GM18508 (cell line): ENCODE results near the gene SECISBP2.
"Not testable (repeated sequence)": the region's sequence is repeated elsewhere in the genome, so short reads cannot be mapped to it uniquely, and the experiment has no call there.

Source experiments
- ATAC-seq: cut with Tn5 transposase; IDR thresholded peaks from one replicate; pipeline ENCODE4 v1.9.1; 2021; ENCODE audit warnings: moderate number of reproducible peaks; ENCODE audit not compliant: insufficient read depth, unreplicated experiment

SECISBP2 gene

DNA sequence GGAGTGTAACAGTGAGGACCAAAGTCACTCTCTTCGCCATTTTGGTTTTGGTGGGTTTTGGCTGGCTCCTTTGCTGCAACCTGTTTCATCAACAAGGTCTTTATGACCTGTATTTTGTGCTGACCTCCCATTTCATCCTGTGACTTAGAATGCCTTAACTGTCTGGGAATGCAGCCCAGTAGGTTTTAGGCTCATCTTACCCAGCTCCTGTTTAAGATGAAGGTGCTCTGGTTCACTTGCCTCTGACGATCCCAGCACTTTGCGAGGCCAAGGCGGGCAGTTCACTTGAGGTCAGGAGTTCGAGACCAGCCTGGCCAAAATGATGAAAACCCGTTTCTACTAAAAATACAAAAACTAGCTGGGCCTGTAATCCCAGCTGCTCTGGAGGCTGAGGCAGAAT is 9.1 kb upstream of the SECISBP2 start:
- no peak for ATAC-seq

DNA sequence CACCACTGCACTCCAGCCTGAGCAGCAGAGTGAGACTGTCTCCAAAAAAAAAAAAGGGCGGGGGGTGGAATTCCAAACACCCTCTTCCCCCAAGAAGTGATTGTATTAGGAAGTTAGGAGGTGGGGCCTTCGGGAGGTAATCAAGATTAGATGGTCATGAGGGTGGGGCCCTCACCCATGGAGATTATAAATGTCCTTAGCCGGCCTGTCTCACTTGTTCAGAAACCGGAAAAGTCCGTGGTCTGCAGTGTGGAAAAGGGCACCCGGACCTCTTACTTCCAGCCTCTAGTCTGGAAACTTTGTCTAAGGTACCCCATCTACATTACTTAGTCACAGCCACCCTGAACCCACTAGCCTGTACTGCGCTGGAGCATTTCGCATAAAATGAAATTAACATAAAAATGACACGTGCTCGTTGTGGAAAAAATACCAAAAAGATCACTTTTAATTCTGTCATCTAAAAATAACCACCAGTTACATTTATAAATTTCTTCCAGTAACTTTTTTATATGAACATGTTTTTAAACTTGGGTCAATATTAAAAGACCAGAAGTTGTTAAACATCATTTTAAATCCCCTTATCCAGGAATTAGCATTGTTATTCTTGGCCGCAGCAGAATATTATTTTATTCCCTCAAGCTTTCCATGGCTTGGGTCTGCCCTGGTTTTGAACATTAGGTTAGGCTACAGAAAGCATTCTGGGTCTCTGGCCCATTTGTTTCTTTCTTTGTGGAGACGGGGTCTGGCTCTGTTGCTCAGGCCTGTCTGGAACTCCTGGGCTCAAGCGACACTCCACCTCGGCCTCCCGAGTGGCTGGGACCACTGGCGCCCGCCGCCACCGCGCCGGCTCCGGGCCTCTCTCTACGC is 8.5 kb upstream of the SECISBP2 start:
- no peak for ATAC-seq

DNA sequence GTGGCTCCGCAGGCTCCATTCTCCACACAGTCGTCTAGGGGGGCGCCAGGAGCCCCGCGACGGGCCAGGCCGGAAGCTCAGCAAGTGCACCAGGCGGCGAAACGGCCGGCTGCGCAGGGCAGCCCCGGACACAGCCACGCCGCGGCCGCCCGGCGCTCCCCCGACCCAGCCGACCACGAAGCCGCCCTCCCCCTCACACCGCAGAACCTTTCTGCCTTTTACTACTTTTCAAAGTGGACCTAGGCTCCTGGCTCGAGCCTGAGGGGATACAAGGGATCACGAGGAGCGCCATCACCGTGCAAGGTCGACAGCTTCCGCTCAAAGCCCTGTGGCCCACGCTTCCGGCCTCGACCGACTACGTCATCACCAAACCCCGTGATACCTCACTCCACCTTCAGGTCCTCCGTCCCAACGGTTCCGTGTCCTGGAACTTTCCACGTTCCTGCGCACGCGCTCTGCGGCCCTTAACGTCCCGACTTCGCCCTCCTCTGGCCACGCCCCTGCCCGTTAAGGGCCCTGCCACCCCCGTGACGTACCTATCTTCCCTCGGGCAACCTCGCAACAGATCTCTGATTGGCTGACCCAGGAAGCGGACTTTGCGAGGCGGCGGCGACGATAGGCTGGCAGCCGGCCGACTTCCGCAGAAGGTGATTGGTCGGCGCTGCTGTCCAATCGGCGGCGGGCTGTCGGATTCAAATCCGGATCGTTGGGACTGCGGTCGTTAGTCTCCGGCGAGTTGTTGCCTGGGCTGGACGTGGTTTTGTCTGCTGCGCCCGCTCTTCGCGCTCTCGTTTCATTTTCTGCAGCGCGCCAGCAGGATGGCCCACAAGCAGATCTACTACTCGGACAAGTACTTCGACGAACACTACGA is 7.6 kb upstream of the SECISBP2 start, which contains the start of gene CKS2:
CKS2 (plus strand) TSS at position 721 of the 871 bp plus-strand sequence; CDS start at position 819, 98 bp downstream.
- ATAC-seq, result peak; percentile 84

DNA sequence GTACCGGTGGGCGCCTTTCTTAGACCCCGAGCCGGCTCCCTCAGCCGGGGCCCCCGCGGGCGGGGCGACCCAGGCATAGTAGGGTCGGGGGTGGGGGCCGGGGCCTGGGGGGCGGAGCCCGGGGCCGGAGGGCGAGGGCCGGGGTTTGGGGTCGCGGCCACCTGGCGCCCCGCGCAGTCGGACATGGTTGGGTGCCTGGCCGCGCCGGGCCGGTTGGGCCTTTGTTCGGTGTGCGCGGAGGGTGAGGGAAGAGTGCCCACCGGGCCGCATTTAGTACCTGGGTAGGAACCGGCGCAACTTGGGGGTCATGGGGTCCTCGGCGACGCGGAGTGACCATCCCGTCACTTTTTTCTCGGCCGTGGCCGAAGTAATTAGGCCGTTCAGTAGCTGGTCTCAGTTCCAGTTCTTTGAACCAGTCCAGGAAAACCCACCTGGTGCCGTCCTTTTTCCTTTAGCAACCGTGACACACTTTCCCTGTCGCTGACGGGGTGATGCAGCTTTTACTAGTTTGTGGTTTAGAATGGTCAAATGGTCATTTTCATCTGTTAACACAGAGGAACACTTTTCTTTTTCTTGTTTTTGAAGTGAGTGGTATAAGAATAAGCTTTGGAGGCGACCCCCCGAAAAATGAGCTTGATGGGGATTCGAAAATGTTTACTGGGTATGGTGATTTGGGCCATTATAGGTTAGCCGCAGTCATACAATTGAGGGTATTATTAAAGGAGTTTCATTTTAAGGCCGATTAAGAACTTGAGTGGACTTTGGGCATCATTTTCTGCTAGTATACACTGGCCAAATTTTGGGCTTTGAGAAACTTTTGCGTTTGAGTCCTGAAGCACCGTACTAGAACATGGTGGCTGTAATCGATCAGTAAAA is 6.7 kb upstream of the SECISBP2 start:
- no peak for ATAC-seq

DNA sequence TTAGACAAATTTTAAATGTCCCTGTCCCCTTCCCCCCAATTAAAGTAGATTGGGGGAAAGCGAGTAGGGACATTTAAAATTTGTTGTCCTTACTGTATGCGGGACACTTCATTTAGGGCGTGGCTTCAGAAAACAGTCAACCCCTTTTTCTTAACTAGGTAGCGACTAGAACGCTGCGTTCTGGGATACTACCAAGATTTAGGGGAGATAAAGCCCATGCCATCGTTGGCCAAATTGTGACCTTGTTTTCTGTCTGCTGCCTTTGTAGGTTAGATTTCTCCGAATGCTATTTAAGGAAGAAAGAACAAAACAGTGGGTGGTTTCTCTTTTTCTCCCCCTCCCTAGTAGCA is 6.1 kb upstream of the SECISBP2 start:
- ATAC-seq, result no peak

DNA sequence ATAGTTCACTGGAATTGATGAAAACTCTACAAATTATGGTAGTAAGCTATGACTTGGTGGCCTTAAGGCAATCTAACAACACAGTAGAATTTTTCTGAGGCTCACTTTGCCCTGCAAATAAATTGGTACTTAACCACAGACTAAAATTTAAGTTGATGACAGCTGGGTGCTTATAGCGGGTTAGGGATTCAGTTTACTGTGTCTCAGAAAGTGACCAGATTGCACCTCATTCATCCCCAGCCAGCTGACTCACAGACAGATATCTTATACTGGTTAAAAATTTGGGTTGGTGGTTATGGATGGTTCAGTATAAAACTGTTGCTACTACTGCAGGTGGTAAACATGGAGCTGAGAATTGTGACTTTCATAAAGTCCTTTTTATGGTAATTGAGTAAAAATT is 4.5 kb upstream of the SECISBP2 start:
- no peak for ATAC-seq

DNA sequence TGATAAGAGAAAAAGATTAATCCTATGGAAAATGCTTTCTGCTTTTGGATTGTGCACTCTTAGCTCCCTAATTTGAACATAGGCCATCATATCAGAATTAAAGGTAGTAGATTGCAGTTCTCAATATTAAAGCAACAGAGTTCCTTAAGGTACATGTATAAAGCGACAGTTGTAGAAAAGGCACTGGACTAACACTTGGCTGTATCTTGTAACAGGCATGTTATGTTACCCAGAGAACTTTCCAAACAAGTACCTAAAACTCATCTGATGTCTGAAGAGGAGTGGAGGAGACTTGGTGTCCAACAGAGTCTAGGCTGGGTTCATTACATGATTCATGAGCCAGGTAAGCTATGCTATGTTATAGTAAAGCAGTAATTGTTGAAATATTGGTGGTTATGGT is 3.3 kb upstream of the SECISBP2 start:
- ATAC-seq, result no peak

DNA sequence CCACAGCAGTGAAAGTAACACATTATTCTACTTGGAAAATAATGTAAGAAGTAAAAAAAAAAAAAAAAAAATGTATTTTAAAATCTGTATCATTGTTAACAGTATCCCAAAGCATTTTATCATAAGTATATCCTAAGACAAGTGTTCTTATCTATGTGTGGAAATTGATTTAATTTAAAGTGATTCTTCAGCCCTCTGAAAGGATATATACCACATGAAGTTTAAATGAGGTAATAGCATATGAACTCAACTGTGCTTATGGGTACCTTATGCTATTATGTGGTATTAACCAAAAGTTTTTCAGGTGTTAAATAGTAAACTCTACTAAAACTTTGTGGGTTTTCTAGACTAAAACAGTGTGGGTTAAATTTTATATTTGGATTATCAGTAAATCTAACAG is 2.8 kb upstream of the SECISBP2 start:
- no peak for ATAC-seq

DNA sequence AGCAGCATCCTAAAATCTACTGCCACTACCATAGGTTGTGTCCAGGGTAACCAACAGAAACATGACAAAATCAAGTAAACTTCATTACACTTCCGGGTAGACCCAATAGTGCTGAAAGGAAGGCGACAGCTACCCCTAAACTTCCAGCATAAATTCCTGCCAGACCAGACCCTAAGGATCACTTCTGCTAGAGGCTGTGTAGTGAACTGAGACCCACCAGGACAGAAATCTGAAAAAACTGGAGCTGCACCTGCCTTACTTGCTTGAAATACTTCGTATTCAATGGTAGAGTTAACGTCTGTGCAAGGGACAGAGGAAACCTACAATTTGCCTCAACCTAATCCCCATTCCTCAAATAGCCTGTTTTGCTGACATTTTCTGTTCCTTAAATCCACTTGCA is 1.0 kb upstream of the SECISBP2 start:
- no peak for ATAC-seq

DNA sequence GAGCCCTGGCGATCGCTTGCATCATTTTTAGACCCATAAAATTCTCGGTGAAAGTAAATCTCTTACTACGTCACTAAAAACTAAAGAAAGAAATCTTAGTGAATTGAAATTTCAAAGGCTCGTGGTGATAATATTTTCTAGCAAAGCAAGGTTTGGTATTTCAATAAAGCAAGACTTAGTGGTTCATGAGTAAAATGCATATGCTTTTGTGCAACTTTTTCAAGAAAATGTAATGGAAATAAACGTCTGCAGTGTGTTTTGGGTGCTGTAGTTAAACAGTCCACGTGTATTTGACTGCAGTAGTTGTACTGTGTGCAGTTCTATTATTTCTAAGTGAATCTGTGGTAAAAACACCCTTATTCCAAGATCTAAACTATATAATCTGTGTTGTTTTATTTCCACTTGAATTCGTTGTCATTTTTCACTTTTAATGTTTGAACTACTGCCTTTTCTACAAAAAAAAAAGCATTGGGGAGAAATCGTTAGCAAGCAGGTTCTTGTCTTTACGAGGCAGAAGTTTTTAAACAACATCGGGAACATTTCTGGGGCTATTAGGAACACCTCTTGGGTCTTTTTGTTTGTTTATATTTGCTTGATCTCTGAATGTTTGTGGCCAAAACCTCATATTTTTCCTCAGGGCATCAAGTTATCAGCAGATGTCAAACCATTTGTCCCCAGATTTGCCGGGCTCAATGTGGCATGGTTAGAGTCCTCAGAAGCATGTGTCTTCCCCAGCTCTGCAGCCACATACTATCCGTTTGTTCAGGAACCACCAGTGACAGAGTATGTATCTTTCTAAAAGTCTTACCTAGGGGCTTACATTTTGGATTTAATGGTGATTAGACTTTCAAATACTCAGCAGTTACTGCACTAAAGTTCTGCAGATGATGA is 960 bp downstream of the SECISBP2 start:
- ATAC-seq, result no peak

DNA sequence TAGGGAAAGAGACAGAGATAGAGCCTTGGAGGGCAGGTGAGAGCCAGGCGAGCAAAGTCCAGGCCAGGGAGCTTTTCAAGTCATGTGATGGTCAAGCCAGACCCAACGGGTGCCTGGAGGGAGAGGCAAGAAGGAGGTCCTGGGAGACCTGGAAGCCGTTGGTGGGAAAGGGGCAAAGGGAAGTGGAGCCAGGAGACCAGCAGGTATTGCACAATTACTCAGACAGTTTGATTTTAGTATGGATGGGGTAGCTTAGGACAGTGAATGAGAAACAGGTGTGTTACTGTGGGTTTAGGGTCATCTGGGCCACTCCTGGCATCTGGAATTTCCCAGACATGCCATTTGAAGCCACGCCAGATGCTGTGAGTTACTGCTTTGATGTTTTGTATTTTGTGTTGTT is 5.1 kb downstream of the SECISBP2 start:
- ATAC-seq, result no peak

DNA sequence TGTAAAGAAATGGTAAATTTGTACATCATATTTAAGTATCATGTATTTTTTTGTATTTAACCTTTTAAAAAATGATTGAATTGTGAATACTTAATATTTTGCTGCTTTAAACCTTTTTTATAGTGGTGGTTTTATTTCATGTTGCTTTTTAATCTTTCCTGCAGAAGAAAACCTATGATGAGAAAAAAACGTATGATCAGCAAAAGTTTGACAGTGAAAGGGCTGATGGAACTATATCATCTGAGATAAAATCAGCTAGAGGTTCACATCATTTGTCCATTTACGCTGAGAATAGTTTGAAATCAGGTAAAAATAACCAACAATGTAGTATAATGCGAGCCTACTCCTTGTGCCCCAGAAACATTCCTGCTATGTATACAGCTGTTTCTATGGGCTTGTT is 7.4 kb downstream of the SECISBP2 start:
- ATAC-seq, result no peak

DNA sequence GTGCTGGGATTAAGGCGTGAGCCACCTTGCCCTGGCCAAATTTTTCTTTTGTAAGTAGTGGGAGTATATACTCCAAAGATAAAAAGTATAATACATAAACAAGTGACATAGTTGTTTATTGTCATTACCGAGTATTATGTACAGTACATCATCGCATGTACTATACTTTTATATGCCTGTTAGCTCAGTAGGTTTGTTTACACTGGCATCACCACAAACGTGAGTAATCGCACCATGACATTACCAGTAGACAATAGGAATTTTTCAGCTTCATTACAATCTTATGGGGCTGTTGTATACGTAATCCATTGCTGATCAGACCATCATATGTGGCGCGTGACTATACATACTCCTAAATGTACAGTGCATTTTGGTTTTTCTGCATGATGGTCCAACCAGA is 9.8 kb downstream of the SECISBP2 start:
- no peak for ATAC-seq

DNA sequence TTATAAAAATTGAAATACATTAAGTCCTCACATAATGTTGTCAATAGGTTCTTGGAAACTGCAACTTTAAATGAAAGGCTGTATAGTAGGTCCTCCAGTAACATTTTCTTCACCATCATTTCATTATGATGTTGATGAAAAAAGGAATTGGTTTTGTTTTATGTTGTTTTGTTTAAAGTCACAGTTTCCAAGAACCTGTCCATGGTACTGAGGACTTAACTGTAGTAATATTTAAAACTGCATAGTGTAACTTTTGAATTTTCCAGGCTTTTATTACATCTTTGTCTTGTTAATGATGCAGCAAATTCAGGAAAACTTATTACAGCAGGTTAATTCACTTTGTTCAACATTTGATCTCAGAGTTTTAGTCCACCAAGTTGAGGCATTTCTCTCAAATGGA is 11.6 kb downstream of the SECISBP2 start:
- no peak for ATAC-seq

DNA sequence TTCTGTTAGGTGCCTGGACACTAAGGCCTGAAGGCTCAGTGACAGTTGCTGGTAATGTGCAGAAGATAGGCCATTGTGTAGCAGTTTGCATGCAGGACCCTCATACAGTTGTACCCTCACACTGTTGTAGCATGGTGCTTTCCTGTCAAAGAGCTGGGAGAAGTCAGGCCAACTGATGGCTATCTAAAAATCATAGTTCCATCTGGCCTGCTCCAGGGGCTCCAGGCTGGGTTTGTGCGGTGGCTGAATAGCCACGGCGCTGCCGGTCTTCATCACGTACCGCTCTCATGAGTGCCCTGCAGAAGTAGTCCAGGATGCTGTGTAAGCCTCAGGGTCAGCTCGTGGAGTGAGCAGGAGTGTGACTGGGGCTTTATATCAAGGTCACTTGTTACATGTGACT is 12.2 kb downstream of the SECISBP2 start:
- ATAC-seq, result no peak

DNA sequence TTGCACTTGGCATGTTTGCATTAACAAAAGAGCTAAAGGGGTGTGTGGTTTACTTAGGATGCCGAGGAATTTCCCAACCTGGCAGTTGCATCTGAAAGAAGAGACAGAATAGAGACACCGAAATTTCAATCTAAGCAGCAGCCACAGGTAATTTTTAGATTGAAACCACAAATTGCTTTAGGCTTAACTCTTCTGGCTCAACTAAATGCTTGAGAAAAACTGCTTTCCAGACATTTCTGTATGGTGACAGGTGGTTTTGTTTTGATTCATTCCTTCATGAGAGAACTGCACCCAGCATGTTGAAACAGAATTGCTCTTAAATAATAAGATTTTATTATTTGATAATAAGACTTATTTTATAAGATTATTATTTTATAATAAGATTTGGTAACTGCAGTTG is 21.5 kb downstream of the SECISBP2 start:
- no peak for ATAC-seq

DNA sequence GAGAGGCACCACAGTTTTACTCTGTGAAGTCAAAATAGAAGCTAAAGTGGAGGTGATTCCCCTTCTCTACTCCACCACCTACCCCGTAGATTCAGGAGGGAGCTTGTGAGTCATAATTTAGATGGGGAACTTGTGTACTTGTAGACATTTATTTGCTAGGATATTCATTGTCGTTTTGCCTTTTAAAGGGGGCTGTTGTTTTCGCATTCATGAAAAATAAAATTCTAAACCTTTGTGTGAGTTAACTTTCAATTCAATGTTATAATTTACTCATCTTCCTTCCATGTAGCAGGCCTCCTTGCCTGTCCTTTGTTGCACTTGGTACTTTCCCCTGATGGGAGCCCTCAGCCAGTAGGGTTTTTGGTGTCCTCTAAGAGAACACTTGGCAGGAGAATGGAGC is 22.0 kb downstream of the SECISBP2 start:
- no peak for ATAC-seq

DNA sequence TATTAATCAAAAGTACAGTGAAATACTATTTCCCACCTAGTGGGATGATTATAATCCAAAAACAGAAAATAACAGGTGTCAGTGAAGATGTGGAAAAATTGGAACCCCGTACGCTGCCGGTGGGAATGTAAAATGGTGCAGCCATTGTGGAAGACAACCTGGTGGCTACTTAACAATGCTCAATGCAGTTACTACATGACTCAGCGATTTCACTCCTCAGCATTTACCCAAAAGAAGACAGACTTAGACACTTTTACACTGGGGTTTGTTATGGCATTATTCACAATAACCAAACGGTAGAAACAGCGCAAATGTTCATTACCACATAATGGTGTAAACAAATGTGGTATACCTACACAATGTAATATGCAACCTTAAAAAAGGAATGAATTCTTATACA is 23.9 kb downstream of the SECISBP2 start:
- no peak for ATAC-seq

DNA sequence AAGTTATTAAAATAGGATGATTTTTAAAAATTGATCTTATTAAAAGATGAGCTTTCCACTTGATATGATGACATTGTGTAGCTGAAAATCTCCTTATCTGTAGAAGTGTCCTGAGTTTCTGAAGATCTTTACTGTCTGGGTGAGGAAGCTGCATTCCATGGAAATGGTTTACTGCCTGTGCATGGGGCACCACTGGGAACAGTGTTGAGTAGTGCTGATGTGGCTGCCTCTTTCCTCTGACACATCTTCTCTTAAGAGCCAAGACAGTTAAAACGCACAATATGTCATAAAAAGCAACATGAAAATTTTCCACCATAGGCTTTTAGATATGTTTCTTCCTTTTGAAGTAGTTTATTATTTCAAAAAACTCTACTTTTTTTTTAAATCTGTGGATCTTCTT is 24.6 kb downstream of the SECISBP2 start:
- ATAC-seq, result no peak

DNA sequence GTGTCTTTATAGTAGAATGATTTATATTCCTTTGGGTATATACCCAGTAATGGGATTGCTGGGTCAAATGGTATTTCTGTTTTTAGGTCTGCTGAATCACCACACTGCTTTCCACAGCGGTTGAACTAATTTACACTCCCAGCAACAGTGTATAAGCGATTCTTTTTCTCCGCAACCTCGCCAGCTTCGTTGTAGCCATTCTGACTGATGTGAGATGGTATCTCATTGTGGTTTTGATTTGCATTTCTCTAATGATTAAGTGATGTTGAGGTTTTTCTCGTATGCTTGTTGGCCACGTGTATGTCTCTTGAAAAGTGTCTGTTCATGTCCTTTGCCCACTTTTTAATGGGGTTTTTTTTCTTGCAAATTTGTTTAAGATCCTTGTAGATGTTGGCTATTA is 25.5 kb downstream of the SECISBP2 start:
- ATAC-seq, result not testable (repeated sequence)
